ENCODE measurements around the gene PAQR6.

Gene PAQR6

DNA sequence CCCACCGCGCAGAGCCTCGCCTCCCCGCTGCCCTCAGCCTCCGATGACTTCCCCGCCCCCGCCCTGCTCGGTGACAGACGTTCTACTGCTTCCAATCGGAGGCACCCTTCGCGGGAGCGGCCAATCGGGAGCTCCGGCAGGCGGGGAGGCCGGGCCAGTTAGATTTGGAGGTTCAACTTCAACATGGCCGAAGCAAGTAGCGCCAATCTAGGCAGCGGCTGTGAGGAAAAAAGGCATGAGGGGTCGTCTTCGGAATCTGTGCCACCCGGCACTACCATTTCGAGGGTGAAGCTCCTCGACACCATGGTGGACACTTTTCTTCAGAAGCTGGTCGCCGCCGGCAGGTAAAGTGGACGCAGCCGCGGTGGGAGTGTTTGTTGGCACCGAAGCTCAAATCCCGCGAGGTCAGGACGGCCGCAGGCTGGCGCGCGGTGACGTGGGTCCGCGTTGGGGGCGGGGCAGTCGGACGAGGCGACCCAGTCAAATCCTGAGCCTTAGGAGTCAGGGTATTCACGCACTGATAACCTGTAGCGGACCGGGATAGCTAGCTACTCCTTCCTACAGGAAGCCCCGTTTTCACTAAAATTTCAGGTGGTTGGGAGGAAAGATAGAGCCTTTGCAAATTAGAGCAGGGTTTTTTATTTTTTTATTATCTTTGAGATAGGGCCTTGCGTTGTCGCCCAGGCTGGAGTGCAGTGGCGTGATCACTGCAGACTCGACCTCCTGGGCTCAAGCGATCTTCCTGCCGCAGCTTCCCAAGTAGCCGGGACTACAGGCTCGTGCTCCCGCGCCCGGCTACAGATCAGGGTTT, 34.8 kb downstream of the PAQR6 start, which contains the start of gene PMF1:
Gene PMF1 (plus strand): TSS at position 175 of the 811 bp plus-strand sequence. CDS start 9 bp downstream, at position 184.
- H3K27ac ChIP-seq, result peak within 1 kb of the TSS; percentile 93
- TF ChIP-seq, protein P1, sequence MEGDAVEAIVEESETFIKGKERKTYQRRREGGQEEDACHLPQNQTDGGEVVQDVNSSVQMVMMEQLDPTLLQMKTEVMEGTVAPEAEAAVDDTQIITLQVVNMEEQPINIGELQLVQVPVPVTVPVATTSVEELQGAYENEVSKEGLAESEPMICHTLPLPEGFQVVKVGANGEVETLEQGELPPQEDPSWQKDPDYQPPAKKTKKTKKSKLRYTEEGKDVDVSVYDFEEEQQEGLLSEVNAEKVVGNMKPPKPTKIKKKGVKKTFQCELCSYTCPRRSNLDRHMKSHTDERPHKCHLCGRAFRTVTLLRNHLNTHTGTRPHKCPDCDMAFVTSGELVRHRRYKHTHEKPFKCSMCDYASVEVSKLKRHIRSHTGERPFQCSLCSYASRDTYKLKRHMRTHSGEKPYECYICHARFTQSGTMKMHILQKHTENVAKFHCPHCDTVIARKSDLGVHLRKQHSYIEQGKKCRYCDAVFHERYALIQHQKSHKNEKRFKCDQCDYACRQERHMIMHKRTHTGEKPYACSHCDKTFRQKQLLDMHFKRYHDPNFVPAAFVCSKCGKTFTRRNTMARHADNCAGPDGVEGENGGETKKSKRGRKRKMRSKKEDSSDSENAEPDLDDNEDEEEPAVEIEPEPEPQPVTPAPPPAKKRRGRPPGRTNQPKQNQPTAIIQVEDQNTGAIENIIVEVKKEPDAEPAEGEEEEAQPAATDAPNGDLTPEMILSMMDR (IDR thresholded peaks at IDR 0.05), result 0 out of 2 replicates have a peak, but pooled peaks have one; percentile 6
- no peak for TF ChIP-seq ZFX (IDR thresholded peaks at IDR 0.05; ENCODE audit: borderline replicate concordance)

DNA sequence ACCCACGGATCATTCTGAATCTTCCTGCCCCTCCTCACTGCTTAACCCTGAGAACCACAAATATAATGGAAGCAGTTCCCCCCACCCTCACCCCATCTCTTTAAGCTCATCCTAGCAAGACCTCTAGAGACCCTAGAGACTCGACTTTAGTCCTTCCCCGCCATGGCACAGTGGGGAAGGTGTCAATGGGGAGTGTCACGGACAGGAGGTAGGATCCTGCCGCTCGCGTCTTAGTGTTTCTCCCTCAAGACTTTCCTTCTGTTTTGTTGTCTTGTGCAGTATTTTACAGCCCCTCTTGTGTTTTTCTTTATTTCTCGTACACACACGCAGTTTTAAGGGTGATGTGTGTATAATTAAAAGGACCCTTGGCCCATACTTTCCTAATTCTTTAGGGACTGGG, 35.7 kb downstream of the PAQR6 start:
- TF ChIP-seq, protein P1 (IDR thresholded peaks at IDR 0.05), result no peak
- TF ChIP-seq ZFX (IDR thresholded peaks at IDR 0.05; ENCODE audit: borderline replicate concordance), result no peak
- peak overlapping the region; percentile 93 for H3K27ac ChIP-seq

DNA sequence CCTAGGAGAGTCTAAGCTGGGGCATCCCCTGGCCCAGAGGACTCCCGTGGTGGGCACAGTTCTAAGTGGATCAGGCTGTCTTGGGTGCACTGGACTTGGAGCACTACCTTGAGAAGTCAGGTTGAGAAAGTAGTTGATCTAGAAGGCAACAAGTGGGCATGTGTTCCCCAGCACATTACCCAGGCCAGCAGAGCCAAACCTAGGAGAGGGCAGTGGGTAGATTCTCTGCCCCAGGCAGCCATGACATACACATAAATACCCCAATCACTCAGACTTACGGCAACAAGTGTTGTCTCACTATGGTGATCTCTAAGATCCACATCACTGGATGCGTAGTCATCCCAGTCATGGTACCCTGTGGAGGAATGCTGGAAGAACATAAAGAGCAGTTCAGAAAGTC, 36.6 kb downstream of the PAQR6 start:
- no peak for TF ChIP-seq ZFX (IDR thresholded peaks at IDR 0.05; ENCODE audit: borderline replicate concordance)
- TF ChIP-seq, protein P1 (IDR thresholded peaks at IDR 0.05), result no peak
- H3K27ac ChIP-seq, result peak overlapping the region; percentile 93; the same call in 1 of the 2 replicates

DNA sequence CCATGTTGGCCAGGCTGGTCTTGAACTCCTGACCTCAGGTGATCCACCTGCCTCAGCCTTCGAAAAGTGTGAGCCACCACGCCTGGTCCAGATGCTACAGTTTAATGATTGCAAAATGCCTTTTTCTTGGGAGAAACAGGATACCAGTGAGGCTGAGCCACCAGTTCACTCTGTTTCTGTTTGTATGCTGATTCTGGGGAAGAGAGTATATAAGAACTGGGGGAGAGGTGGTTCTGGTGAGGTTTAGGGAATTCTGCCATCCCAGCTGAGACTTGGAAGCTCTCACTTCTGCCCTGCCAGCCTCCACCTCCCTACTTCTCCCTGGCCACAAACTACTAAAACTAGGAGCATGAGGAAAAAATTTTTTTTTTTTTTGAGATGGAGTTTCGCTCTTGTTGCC, 43.2 kb downstream of the PAQR6 start:
- no peak overlapping the region for H3K27ac ChIP-seq
- TF ChIP-seq, protein P1 (IDR thresholded peaks at IDR 0.05), result no peak
- TF ChIP-seq ZFX (IDR thresholded peaks at IDR 0.05; ENCODE audit: borderline replicate concordance), result no peak

DNA sequence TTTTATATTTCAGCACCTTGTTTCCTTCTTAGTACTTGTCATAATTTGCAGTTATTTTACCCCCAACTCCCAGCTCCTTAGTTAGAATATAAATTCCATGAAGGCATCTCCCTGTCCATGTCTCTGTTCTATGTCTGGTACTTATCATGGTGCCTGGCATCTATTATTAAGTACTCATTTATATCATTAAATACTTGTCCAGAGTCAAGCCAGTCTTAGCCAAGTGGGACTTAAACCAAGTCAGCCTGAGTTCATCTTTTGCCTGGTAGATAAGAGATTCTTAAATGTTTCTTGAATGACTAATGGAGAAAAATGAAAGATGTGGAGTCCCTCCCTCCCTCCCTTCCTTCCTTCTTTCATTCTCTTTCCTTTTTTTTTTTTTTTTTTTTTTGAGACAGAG, 44.5 kb downstream of the PAQR6 start:
- TF ChIP-seq ZFX (IDR thresholded peaks at IDR 0.05; ENCODE audit: borderline replicate concordance), result no peak
- TF ChIP-seq, protein P1 (IDR thresholded peaks at IDR 0.05), result no peak
- no peak overlapping the region for H3K27ac ChIP-seq

DNA sequence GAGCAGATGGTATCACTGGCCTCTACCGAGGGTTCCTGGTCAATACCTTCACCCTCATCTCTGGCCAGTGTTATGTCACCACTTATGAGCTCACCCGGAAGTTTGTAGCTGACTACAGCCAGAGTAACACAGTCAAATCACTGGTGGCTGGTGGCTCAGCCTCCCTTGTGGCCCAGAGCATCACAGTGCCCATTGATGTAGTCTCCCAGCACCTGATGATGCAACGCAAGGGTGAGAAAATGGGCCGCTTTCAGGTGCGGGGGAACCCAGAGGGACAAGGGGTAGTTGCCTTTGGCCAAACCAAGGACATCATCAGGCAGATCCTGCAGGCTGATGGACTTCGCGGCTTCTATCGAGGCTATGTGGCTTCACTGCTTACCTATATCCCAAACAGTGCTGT, 47.8 kb downstream of the PAQR6 start:
- H3K27ac ChIP-seq, result no peak overlapping the region
- TF ChIP-seq ZFX (IDR thresholded peaks at IDR 0.05; ENCODE audit: borderline replicate concordance), result no peak
- TF ChIP-seq, protein P1 (IDR thresholded peaks at IDR 0.05), result no peak

DNA sequence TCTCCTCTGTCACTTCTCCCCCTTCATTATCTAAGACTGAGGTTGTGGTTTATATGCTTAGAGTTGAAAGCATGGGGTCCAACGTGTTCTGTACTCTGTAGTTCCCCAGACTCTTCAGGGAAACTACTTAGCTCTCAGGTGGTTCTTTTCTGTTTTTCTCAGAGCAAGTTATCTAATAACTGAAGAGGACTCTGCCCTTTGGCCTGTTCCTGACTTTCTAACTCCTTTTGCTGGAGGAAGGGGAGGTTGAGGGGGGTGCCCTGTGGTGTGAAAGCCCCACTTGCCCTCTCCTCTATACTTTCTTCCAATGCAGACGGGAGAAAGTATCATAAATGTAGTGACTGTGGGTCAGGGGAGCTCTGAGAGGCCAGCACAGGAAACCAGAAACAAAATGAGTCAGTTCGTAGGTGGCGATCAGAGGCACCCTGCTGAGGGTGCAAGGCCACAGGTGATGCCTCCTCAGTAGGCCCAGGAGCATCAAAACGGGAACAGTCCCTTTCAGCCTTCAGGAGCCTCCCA, 49.0 kb downstream of the PAQR6 start:
- TF ChIP-seq ZFX (IDR thresholded peaks at IDR 0.05; ENCODE audit: borderline replicate concordance), result no peak
- TF ChIP-seq, protein P1 (IDR thresholded peaks at IDR 0.05), result no peak
- no peak overlapping the region for H3K27ac ChIP-seq

Measured in 22Rv1 (cell line).